Stimulated activated CD4-positive, alpha-beta T cell treated with anti-CD3 and anti-CD28 coated beads, Interleukin-1b, Interleukin-23, amount 100 ng/mL, for 1 hour (primary cell): ENCODE measurements around the gene STAT3.
"Not testable (repeated sequence)": the region's sequence is repeated elsewhere in the genome, so short reads cannot be mapped to it uniquely, and the experiment has no call there.

Source experiments
- DNase-seq, 2 donors: peaks; one replicate each; pipeline ENCODE4 v3.0.0-alpha.2; 2020; ENCODE audit warnings: low read depth in 2 of 2

Gene STAT3

DNA sequence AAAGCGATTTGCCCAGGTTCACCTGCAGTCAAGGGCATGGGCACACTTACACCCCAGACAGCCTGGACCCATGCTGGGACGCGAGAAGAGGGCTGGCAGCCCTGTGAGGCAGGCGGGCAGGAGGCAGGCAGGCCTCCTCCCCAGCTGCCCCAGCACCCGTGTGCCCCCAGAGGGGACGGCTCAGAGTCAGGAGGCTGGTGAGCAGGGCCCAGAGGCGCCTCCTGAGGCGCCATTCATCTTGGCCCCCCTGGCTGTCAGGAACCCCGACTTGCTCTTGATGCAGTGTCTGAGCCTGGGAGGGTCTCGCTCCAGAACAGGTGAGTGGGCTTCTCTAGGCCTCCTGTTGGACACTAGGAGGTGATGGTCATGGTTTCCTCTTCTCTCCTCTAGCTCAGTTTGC, 88.9 kb downstream of the STAT3 start:
- not testable (repeated sequence) for DNase-seq

DNA sequence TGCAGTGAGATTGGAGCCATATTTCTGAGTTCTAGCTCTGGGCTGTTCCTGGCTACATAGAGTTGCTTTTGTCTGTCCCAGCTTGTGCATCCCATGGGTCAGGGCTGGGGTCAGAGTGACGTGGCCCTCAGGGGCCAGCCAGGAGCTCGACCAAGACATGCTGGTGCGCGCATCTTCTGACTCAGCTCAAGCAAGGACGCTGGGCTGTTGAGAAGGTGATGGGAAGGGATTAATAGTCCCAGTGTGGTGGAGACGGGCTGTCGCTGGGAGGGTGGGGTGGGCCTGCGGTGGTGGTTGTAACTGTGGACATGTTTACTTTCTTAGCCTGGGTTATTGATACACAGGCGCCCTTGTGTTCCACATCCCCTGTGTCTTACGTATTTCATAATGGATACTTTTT, 90.5 kb downstream of the STAT3 start:
- not testable (repeated sequence) for DNase-seq

DNA sequence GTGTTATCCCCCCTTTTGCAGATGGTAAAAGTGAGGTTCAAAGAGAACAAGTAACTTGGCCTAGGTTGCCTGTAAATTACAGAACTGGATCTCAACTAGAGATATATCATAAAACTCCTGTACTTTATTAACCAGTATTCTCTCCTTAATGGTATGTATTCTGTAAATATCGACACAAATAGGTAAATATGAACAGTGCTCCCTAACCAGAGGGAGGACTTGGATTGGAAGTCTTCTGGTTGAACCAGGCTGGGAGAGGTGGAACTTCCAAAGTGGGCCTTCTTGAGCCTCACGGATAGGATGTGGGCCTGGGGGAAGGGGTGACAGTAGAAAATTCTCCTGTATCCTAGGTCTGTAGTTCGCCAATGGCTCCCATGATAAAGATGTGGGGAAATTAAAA, 92.2 kb downstream of the STAT3 start:
- DNase-seq = no peak

GRCh38 chr17:42294469-42295398, 93.5 kb downstream of the STAT3 start:
- DNase-seq = no peak

DNA sequence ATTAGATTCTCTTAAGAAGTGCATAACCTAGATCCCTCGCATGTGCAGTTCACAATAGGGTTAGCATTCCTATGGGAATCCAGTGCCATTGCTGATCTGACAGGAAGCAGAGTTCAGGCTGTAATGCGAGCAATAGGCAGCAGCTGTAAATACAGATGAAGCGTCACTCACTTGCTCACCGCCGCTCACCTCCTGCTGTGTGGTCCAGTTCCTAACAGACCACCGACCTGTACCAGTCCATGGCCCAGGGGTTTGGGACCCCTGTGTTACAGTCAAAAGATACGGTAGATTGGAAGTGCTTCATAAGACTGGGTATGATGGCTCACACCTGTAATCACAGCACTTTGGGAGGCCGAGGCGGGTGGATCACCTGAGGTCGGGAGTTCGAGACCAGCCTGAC, 97.1 kb downstream of the STAT3 start:
- DNase-seq = no peak

GRCh38 chr17:42290577-42290976, 97.7 kb downstream of the STAT3 start:
- no peak for DNase-seq

DNA sequence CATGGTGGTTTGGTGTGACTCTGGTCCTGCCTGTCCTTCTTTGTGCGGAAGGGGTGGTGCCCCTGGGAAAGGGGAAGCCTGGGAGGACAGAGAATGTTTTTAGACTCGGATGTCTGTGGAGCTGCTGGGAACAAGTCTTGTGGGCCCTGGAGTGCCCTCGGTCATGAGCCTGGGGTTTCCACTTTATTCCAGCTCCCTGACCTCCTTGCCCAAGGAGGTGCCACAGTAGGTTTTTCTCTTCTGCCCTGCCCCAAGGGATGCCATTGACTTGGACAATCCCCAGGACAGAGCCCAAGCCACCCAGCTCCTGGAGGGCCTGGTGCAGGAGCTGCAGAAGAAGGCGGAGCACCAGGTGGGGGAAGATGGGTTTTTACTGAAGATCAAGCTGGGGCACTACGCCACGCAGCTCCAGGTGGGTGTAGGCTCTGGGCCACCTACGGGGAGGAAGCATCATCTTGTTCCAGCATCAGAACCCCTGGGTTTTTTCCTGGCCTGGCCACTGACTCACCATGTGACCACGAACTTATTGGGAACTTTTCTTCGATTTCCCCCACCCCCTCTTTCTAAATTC, 98.5 kb downstream of the STAT3 start:
- peak in 1 of 2 donors; percentile 57 for DNase-seq

DNA sequence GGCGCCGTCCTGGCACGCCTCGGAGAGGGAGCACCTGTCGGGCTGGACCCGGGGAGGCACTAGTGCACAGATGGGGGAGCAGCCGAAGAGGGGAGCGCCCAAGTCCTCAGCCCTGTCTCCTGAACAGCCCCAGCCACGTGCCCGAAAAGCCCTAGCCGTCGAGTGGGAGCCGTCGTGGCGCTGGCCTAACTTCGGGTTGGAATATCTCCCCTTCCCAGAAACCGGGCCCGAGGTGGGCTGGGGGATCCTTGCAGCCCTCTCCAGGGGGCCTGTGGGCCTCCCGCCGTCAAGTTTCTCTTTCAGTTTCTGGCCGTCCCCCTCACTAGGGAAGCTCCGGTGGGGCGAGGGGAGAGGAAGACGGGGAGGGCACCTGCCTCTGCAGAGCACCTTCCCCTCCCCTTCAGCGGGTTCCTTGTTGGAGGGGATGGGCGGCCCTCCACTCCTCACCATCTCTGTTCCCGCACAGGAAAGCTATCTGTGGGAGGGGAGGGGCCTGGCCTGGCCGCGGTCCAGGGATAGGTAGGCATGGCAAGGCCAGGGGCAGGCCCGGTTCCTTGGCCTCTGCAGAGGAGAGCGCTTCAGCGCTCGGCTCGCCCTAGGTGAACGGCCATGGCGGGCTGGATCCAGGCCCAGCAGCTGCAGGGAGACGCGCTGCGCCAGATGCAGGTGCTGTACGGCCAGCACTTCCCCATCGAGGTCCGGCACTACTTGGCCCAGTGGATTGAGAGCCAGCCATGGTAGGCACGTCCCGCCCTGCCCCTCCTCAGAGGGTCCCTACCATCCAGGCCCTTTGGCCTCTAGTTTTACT, 99.2 kb downstream of the STAT3 start:
- peak in 1 of 2 donors; percentile 50 for DNase-seq

DNA sequence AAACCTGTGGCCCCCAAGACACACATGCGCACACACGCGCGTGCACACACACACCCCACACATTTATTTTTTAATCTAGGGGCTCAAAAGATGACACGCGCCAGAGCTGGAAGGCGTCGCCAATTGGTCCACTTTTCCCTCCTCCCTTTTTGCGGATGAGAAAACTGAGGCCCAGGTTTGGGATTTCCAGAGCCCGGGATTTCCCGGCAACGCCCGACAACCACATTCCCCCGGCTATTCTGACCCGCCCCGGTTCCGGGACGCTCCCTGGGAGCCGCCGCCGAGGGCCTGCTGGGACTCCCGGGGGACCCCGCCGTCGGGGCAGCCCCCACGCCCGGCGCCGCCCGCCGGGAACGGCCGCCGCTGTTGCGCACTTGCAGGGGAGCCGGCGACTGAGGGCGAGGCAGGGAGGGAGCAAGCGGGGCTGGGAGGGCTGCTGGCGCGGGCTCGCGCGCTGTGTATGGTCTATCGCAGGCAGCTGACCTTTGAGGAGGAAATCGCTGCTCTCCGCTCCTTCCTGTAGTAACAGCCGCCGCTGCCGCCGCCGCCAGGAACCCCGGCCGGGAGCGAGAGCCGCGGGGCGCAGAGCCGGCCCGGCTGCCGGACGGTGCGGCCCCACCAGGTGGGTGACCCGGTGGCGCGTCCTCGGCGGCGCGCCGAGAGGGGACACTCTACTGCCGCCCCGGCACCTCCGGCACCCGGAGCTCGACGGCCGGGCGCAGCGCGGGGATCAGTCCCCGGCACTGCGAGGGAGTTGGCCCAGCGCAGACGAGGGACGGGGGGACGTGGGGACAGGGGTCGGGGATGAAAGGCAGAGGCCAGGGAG, 100.1 kb downstream of the STAT3 start, which contains the start of gene STAT5A:
STAT5A (plus strand) TSS at position 522 of the 826 bp plus-strand sequence. CDS start 914 bp downstream, outside the sequence.
- DNase-seq = peak in 1 of 2 donors; percentile 55

- no peak for DNase-seq
Observed at GRCh38 chr17:42287305-42287976, 100.8 kb downstream of the STAT3 start.

- no peak for DNase-seq
Observed at GRCh38 chr17:42286411-42287221, 101.6 kb downstream of the STAT3 start.

DNA sequence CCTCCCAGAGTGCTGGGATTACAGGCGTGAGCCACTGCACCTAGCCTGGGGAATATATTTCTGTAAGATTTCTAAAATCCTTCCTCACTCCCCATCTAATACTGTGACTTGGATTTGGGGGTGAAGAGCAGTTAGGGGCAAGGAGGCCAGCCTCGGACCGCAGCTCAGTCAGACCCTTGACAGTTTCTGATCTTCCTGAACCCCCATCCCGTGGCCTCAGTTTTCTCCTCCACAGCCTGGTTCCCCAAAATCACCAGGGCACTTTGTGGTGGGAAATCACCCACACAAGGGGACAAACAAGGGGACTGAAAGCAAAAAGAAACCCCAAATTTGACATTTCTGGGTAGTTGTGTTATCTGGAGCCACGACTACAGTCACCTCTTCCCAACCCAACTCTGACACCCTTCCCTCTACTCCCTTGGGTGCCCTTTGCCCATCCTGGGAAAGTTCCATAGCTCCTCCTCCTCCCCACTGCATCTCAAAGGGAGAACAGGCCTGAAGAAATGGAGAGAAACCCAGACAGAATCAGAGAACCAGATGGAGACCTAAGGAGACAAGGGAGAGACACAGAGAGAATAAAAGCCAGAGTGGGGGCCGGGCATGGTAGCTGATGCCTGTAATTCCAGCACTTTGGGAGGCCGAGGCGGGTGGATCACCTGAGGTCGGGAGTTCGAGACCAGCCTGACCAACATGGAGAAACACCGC, 102.7 kb downstream of the STAT3 start:
- no peak for DNase-seq

- no peak for DNase-seq
Observed at GRCh38 chr17:42284566-42284965, 103.7 kb downstream of the STAT3 start.

DNA sequence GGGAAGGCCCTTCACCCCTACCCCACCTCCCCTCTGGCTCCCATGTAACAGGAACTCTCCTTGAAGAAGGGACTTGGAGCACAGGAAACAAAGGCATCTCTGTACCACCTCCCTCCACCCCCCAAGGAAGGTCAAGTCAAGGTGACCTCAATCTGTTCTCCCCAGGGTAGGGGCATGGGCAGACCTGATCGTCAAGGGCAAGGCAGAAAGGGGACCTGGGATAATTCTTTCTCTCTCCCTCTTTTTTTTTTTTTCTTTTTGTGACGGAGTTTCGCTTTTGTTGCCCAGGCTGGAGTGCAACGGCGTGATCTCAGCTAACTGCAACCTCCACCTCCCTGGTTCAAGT, 104.2 kb downstream of the STAT3 start:
- DNase-seq = no peak

- DNase-seq = no peak
Observed at GRCh38 chr17:42283241-42284023, 104.8 kb downstream of the STAT3 start.

GRCh38 chr17:42282478-42283080, 105.7 kb downstream of the STAT3 start:
- no peak for DNase-seq

DNA sequence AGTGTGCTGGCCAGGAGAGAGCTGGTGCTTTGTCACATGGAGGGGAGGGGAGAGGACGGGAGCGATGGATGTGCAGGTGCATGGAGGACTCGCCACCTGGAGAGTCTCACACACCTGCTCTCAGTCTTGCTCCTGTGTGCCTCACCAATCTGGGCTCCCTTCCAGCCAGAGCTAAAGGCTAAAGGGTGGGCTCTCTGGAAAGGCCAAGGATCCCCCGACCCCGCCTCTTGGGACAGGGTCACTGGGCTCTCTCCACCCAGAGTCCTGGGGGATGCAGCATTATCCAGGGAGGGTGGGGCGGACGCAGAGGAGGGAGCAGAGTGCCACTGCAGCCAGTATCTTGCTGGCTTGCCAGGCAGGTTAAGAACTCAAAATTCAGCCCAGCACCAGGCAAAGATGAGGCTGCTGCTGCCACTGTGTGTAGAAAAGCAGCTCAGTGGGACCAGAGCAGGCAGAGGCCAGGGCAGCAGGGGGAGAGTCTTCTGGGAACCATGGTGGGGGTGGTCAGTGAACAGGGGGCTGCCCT, 106.6 kb downstream of the STAT3 start:
- DNase-seq = no peak
